GM18505 (cell line): Measurements from ENCODE around the gene NKD1.
"Not testable (repeated sequence)": the region's sequence is repeated elsewhere in the genome, so short reads cannot be mapped to it uniquely, and the experiment has no call there.

Experiments used
- ATAC-seq: cut with Tn5 transposase; IDR thresholded peaks from one replicate; pipeline ENCODE4 v1.9.1; 2021; ENCODE audit not compliant: unreplicated experiment
- POLR2A ChIP-seq: IDR thresholded peaks from 4 replicates; pipeline ENCODE4 v1.6.1; 2011; ENCODE audit warnings: borderline replicate concordance; ENCODE audit not compliant: insufficient read depth, insufficient read length; ENCODE audit errors: extremely low read depth

NKD1 gene

GRCh38 chr16:50525716-50526115, 22.5 kb upstream of the NKD1 start:
- ATAC-seq = no peak
- no peak for TF ChIP-seq POLR2A

GRCh38 chr16:50526249-50526648, 21.9 kb upstream of the NKD1 start:
- ATAC-seq = no peak

GRCh38 chr16:50526796-50527195, 21.4 kb upstream of the NKD1 start:
- ATAC-seq = no peak
- TF ChIP-seq POLR2A = no peak

More at GRCh38 chr16:50526249-50526648, 21.9 kb upstream of the NKD1 start:
- no peak for TF ChIP-seq POLR2A

GRCh38 chr16:50528820-50529219, 19.4 kb upstream of the NKD1 start:
- ATAC-seq = no peak
- TF ChIP-seq POLR2A = no peak

- no peak for ATAC-seq
- TF ChIP-seq POLR2A = no peak
These were observed 18.9 kb upstream of the NKD1 start for GRCh38 chr16:50529334-50529733.

GRCh38 chr16:50530277-50531236, 17.6 kb upstream of the NKD1 start:
- TF ChIP-seq POLR2A = no peak
- no peak for ATAC-seq

- ATAC-seq = no peak
- TF ChIP-seq POLR2A = no peak
These were observed 16.8 kb upstream of the NKD1 start for GRCh38 chr16:50531359-50531758.

GRCh38 chr16:50531901-50532300, 16.3 kb upstream of the NKD1 start:
- ATAC-seq = no peak
- no peak for TF ChIP-seq POLR2A

- no peak for ATAC-seq
- TF ChIP-seq POLR2A = no peak
These were observed 15.6 kb upstream of the NKD1 start for GRCh38 chr16:50532576-50532975.

GRCh38 chr16:50533317-50533716, 14.9 kb upstream of the NKD1 start:
- TF ChIP-seq POLR2A = no peak
- no peak for ATAC-seq

GRCh38 chr16:50534091-50534490, 14.1 kb upstream of the NKD1 start:
- no peak for TF ChIP-seq POLR2A
- ATAC-seq = no peak

GRCh38 chr16:50534556-50534955, 13.6 kb upstream of the NKD1 start:
- no peak for ATAC-seq
- no peak for TF ChIP-seq POLR2A

- TF ChIP-seq POLR2A = no peak
- ATAC-seq = no peak
These were observed 13.2 kb upstream of the NKD1 start for GRCh38 chr16:50534958-50535357.

GRCh38 chr16:50535506-50536257, 12.5 kb upstream of the NKD1 start:
- TF ChIP-seq POLR2A = no peak
- no peak for ATAC-seq

- ATAC-seq = not testable (repeated sequence)
These were observed 11.9 kb upstream of the NKD1 start for GRCh38 chr16:50536258-50536645.
